Body of pancreas (tissue), 4 donors: ENCODE results near the gene CCT6B.
A peak's percentile ranks its signal among the peaks of the same experiment; 100 is the strongest.

Experiments
- POLR2A ChIP-seq, 3 donors: fragments of 450-650 bp; IDR thresholded peaks; one replicate each; pipeline ENCODE4 v1.6.1; 2016; ENCODE audit warnings: antibody characterized with exemption in 3 of 3, mild to moderate bottlenecking in 2 of 3
- TF ChIP-seq, protein P1 (sequence below), 7 experiments: fragments of 450-650 bp in 4 of 7; fragments of 200-600 bp in 3 of 7; sonication (generic) in 3 of 7; IDR thresholded peaks; one replicate each; pipeline ENCODE4 v1.5.1; 2016 to 2019; ENCODE audit warnings: antibody characterized with exemption in 7 of 7

DNA sequence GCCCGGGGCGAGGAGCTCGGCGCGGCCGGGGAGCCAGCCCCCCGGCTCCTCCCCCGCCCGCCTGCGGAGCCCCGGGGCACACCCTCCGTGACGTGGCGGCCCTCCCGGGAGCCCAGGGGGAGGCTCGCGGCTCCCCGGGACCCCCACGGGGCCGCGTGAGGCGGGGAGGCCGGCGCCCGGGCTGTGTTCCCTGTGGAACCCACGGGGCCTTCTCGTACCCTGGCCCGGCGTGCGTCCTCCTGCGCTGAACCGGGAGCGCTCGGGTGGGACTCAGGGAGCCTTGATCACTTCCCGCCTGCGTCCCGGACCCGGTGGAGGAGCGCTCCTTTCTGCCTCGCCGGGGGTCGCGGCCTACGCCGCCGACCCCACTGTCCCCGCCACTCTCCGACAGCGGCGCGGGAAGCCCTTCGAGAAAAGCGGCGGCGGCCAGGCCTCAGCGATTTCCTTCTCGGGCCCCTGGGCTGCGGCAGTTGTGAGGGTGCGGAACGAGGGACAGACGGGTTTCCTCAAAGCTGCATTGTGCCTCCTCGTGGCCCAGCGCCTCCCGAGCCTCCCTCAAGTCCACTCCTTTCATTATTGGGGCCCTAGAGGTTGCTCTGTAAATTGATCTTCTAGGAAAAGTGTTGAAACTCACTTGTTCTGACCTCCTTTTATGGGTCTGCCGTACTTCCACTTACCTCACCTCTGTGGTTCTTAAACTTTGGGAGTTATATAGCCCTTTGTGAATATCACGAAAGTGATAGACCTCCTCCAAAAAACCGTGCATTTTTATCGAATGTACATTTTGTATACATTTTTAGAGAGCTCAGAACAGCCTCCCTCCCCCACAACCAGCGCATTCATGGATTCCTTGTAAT lies 19.6 kb upstream of the CCT6B start:
- TF ChIP-seq, protein P1, sequence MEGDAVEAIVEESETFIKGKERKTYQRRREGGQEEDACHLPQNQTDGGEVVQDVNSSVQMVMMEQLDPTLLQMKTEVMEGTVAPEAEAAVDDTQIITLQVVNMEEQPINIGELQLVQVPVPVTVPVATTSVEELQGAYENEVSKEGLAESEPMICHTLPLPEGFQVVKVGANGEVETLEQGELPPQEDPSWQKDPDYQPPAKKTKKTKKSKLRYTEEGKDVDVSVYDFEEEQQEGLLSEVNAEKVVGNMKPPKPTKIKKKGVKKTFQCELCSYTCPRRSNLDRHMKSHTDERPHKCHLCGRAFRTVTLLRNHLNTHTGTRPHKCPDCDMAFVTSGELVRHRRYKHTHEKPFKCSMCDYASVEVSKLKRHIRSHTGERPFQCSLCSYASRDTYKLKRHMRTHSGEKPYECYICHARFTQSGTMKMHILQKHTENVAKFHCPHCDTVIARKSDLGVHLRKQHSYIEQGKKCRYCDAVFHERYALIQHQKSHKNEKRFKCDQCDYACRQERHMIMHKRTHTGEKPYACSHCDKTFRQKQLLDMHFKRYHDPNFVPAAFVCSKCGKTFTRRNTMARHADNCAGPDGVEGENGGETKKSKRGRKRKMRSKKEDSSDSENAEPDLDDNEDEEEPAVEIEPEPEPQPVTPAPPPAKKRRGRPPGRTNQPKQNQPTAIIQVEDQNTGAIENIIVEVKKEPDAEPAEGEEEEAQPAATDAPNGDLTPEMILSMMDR (IDR thresholded peaks at IDR 0.05), result peak in 6 of 7 experiments; percentile 8 to 63 (median 47)
- peak; percentile 17 to 73 (median 67) for TF ChIP-seq POLR2A (IDR thresholded peaks at IDR 0.05)
